ENCODE measurements around the gene LYPD4. TPM values are rescaled to one million over a fixed set of nuclear protein-coding genes. Genes with fewer than 3 reads are reported as not detected.

LYPD4 gene, protein sequence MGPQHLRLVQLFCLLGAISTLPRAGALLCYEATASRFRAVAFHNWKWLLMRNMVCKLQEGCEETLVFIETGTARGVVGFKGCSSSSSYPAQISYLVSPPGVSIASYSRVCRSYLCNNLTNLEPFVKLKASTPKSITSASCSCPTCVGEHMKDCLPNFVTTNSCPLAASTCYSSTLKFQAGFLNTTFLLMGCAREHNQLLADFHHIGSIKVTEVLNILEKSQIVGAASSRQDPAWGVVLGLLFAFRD
- total RNA-seq: not detected in 2 replicates

DNA sequence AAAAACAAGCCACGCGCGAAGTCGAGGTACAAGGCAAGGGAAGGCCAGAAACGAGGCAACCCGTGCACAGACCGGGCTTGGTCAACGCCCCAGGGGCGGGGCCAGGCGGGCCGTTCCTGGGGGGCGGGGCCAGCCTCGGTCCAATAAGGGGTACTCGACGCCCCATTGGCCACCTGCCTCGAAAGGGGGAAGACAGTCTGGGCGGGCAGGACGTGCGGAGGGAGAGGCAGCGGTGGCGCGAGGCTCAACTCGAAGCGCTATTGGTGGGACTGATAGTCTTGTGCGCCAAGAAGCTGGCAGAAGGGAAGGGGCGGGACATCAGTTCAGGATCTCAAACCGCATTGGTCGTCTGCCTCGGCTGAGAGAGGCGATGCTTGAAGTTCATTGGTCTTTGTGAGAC, at the start of gene LYPD4:
Gene LYPD4, minus strand, starts transcription at position 83 of the 400 bp plus-strand sequence. CDS start 5,398 bp downstream, outside the sequence.
- intact Hi-C loops (cut with micrococcal nuclease): no loop called here

DNA sequence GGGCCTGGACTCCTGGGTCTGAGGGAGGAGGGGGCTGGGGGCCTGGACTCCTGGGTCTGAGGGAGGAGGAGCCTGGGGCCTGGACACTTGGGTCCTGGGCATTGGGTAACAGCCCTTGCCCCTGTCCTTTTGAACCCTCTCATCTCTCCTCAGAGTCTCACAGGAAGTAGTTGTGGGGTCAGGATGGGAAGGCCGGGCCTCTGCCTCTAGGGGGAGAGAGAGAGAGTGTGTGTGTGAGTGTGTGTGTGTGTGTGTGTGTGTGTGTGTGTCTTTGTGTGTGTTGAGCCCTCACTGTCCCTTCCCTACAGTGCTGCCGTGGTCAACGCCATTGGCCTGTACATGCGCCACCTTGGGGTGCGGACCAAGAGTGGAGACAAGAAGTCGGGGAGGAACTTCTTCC, 49.4 kb upstream of the LYPD4 start:
- intact Hi-C loops (cut with micrococcal nuclease): no loop called here

DNA sequence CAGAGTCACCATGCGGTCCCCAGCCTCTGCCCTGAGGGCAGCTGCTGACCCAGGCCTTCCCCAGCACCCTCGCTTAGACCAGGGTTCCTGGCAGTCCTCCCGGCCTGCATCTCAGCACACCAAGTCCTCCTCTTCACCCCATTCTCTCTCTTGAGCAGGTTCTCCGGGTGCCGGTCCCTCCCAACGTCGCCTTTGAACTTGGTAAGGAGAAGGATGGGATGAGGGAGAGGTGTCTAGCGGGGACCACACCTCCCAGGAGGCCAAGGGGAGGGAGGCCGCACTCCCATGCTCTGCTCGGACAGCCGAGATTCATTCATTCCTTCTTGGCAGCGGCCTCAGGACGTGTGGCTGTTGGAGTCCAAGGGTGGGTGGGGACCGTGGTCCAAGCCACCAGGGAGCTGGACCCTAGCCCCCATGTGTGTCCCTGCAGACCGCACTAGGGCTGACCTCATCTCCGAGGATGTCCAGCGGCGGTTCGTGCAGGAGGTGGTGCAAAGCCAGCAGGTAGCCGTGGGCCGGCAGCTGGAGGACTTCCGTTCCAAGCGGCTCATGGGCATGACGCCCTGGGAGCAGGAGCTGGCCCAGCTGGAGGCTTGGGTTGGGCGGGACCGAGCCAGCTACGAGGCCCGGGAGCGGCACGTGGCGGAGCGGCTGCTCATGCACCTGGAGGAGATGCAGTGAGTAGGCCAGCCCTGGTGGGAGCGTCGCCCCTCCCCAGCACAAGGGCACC, 47.9 kb upstream of the LYPD4 start:
- intact Hi-C loops (cut with micrococcal nuclease): no loop called here

DNA sequence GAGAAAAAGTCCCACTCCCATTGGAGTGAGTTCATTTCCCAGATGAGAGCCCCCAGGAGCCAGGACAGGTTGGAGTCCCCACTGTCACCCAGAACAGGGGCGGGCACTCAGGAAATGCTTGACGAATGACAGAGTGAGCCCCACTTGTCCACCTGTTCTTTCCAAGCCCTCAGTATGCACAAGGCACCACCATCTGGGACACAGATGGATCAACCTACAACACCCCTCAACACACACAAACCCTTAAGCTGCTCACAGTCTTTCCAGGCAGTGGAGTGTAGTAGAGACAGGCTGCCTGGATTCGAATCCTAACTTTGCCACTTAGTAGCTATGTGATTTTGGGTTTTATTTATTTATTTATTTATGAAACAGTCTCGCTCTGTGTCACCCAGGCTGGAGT, 46.5 kb upstream of the LYPD4 start:
- intact Hi-C loops (cut with micrococcal nuclease): no loop called here

DNA sequence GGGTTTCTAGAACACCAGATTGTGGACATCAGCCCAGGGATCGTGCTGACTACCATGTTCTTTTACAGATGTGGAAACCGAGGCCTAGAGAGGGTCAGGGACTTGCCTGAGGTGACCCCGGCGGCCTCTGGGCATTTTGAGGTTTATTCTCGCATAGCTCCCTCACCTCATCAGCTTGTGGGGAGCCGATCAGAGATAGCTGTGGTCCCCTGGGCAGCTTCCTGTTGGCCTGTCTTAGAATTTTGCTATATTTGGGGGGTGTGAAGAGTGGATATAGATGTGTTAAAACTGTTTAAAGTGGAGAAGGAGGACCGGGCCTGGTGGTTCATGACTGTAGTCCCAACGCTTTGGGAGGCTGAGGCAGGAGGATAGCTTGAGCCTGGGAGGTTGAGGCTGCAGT, 45.4 kb upstream of the LYPD4 start:
- intact Hi-C loops (cut with micrococcal nuclease): no loop called here

DNA sequence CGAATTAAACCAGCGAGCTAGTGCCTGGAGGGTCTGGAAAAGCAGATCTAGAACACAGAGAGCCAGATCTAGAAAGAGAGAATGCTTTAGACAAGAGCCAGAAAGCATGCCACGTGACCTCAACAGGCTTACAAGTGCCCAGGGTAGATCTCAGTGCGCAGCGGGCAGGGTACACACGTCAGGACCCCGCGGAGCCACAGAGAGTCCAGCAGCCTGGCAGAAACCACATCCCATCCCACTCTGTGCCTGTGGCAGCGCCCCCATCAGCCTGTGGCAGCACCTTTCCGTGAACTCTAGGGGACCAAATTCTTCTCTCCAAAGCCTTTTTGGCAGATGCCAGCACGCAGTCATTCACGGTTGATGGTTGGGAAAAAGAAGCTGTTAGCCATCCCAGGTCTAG, 44.4 kb upstream of the LYPD4 start:
- intact Hi-C loops (cut with micrococcal nuclease): no loop called here

DNA sequence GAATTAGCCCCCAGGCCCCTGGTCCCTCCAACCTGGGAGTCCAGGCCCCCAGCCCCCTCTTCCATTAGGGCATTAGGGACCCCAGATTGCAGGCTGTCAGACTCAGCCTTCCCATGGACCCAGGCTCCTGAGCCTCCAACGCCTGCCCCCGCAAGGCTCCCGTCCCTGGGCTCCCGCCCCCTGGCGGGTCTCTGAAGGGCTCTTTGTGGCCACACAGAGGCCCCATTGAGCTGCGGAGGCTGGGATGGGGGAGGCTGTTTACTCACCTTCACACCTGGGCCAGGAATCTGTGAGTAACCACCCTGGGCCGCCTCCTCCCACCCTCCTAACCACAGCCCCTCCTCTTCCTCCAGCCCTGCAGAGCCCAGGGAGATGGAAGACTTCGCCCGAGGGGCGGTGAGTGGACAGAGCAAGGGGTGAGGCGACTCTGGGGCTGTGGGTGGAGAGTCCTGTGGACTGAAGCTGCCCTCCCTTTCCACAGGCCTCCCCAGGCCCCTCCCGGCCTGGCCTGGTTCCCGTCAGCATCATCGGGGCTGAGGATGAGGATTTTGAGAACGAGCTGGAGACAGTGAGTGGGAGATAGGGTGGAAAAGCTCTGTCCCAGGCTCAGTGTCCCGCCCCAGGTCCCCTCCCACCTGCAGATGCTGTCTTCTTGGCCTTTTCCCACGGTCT, 43.4 kb upstream of the LYPD4 start:
- intact Hi-C loops (cut with micrococcal nuclease): loop anchor here (1.0 to 2.0 kb wide), 4 partner anchors 17 to 70 kb away; partner anchors contain the start of gene ERFL

DNA sequence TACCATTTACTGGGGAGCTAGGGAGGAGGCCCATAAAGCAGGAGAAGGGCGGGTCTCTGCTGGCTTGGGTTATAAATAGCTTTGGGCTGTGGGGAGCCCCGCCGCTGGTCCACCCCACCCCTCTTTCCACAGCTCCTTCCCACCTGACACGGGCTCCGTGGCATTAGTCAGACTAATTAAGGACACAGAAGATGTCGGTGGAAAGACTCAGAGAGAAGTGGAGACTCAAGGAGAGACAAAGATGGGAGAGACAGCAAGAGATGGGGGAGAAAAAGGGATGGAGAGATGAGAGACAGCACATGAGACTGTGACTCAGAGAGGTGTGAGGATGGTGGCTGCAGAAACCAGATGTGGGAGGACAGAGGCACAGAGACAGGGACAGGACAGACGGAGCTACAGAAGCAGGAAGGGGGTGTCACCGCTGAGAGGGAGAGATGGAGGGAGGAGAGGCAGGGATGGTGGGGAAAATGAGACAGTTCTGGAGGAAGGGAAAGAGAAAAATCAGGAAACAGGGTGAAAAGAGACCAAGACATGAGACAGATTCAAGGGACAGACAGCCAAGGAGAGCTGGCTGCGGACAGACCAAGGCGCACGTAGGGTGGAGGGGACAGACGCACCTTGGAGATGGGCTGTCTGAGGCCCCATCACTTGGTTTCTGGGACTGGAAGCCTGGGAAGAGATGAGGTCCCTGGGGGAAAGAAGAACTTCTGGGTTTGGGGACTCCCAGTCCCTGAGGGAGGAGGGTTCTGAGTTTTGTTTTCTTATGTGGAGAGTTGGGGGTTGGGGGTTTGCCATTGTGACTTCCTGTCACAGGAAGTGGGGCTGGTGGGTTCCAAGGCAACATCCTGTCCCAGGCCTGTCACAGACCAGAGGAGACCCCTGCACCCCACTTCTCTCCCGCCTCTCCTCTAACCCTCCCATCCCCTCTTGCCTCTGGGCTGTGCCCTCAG, 42.6 kb upstream of the LYPD4 start:
- intact Hi-C loops (cut with micrococcal nuclease): loop anchor here (1.0 to 2.0 kb wide), 4 partner anchors 16 to 71 kb away; partner anchors contain the start of gene ERFL

DNA sequence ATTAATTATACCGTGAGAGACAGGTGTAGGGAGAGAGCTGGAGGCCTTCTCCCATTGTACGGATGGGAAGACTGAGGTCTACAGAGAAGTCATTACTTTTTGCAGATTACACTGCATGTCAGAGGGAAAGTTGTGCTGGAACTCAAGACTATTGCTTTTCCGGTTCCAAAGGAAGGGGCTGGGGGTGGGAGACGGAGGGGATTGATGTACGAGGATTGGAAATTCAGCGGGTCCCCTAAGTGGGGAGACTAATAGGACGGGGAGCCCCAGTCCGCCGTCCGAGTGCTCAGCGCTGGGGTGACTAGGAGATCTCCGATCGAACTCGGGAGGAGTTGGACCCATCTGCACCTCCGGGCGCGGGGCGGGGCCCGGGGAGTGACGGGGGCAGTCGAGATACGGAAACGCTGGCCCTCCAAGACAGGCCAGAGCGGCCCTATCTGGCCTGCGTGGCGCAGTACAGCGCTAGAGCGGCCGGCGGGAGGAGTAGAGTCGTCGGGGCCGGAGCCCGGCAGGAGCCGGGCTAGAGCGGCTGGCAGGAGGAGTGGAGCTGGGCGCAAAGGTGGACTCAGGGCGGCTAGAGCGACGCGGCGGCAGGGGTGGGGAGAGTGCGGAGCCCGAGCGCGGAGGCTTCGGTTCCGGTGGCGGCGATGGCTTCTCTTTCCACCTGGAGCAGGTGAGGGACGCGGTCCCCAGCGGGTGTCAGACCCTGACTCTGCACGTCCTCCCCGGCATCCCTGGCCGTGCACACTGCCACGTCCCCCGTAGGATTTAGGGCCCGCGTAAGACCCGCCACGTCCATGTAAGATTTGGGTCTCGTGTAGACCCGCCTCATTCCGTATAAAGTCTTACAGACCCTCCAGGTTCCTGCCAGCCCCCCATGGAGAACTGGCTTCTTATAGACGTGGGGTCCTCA, 39.6 kb upstream of the LYPD4 start:
- intact Hi-C loops (cut with micrococcal nuclease): loop anchor here (1.0 to 5.0 kb wide), 7 partner anchors 9 to 398 kb away; partner anchors contain the start of genes GSK3A and RABAC1

DNA sequence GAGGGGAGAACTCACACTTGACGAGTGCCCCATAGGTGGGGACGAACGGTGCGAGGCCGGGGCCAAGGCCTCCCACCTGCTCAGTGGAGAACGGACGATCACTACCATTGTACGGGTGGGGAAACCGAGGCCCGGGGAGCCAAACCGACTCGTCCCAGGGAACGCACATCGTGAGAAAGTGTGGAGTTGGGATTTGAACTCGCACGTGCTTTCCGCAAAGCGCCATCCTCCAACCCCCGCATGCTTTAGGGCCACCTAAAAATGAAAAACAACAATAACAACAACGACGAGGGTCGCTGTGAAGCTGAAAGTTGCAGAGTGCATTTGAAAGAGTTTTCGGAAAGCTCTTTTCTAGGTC, 39.0 kb upstream of the LYPD4 start:
- intact Hi-C loops (cut with micrococcal nuclease): loop anchor here (5.0 kb wide), 1 partner anchor 399 kb away; no protein-coding TSS in a partner anchor

DNA sequence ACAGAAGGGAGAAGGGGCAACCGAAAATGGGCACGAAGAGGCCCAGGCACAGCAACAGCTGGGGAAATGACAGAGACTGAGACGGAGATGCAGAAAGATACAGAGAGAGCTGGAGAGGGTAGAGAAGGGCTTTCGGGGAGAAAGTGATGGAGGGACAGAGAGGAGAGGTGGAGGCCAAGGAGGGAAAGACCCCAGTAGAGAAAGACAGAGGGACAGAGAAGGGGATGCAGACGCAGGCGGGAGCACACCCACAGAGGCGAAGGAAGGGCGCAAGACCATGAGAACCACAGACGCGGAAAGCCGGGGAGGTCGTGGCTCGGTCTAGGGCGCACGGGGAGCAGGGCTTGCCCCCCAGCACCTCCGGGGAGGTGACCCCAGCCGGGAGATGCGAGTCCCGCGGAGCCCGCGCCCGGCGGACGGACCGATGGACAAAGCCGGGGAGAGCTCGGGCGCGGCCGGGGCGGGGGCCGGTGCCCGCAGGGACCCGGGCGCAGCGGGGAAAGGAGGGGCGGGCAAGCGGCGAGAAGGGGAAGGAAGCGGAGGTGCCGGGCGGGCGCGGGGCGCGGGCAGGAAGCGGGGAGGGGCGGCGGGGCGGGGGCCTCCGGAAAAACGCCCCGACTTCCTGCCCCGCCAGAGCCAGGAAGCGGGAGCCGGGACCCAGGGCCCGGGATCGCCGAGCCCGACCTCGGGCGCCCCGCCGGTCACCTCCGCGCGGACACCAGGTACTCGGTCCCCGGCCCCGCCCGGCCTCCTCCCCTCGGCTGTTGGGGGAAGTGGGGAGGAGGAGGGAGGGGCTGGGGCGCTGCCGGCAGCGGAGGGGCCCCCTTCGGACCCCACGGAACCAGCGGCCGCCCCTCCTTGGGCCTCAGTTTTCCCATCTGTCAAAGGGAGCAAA, 38.3 kb upstream of the LYPD4 start, which contains the start of gene ARHGEF1:
Gene ARHGEF1, plus strand, starts transcription at position 617 of the 895 bp plus-strand sequence. CDS start 4,899 bp downstream, outside the sequence.
- intact Hi-C loops (cut with micrococcal nuclease): loop anchor here (5.0 kb wide), 1 partner anchor 399 kb away; no protein-coding TSS in a partner anchor

DNA sequence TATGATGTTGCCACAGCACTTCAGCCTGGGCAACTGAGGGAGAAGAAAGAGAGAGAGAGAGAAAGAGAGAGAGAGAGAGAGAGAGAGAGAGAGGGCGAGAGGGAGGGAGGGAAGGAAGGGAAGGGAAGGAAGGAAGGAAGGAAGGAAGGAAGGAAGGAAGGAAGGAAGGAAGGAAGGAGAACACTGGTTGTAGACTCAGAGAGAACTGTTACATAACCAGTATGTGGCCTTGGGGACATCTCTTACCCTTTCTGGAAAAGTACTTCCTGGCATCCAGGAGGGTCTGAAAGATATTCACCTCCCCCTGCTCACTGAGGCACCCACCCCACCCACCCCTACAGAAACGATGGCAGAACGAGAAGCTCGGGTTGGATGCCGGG, 35.8 kb upstream of the LYPD4 start:
- intact Hi-C loops (cut with micrococcal nuclease): loop anchor here (5.0 kb wide), 1 partner anchor 402 kb away; no protein-coding TSS in a partner anchor

DNA sequence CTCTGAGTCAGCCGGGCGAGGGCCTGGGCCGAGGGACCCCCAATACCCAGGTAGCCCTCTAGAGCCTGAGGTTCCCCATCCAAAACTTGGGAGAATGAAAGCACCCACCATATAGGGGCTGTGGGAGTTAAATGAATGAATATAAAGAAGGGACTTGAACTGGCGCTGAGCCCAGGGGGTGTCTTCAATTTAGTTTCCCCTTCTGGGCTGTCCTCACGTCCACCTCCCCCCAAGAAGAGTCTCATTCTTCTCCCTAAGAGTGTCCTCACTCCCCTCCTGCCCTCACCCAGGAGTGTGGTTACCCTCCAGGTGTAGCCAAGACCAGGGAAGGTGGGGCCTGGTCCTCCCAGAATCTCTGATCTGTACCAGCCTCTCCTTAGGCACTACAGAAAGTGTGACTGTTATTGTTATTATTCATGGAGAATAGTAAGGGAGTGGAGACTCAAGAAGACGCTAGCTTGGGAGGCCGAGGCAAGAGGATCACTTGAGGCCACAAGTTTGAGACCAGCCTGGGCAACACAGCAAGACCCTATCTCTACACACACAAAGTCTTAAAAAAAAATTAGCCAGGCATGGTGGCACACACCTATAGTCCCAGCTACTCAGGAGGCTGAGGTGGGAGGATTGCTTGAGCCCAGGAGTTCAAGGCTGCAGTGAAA, 35.3 kb upstream of the LYPD4 start:
- intact Hi-C loops (cut with micrococcal nuclease): loop anchor here (5.0 to 10.0 kb wide), 2 partner anchors 403 to 525 kb away; partner anchors contain the start of gene TGFB1

DNA sequence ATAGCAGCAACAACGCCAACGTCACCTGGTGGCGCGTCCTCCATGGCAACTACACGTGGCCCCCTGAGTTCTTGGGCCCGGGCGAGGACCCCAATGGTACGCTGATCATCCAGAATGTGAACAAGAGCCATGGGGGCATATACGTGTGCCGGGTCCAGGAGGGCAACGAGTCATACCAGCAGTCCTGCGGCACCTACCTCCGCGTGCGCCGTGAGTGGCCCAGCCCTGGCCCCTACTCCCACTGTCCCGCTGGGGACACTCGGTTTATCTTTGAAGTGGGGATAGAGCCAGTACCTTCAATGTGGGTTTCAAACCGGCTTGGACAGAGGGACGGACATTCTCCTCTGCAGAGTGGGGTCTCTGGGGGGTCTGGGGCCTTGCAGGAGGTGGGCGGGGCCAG, 34.6 kb upstream of the LYPD4 start:
- intact Hi-C loops (cut with micrococcal nuclease): loop anchor here (10.0 kb wide), 1 partner anchor 524 kb away; the partner anchor contains the start of gene TGFB1

DNA sequence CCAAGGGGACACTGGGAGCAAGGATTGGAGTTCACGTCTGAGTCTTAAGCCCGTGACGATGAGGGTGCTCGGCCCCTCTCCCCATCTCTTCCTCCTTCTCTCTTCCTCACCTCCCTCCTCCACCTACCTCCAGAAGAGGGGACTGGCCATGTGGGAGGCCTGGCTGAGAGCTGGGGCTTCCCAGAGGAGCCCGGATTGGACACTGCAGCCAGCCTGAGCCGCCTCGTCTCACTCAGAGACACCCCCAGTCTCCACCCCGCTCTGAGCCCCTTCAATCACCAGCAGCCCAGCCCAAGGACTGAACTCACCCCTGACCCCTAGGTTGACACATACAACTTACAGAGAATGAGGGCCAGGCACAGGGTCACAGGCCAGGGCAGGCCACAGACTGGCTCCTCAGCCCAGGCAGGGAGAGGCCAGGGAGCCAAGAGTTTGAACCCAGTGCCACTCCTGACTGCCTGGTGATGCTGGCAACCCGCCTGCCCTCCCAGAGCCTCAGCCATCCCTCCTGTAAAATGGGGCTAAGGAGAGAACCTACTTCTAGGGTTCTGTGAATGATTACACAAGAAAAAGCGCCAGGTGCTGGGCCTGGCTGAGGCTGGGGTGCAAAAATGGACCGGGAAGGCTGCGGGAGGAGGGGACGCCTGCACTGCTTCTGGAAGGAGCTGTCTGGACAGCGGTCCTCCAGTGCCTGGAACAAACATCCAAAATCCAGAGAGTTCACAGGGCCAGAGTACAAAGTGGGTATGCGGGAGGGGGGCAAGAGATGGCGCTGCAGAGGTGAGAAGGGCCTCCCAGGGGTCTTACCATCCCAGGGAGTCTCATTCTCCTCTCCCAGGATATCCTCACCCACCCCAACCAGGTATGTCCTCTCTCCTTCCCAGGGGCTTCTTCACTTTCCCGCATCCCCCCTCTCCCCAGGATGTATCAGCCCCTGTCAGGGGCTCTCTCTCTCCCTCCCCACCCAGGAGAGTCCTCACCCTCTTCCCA, 33.7 kb upstream of the LYPD4 start:
- intact Hi-C loops (cut with micrococcal nuclease): loop anchor here (10.0 kb wide), 1 partner anchor 523 kb away; the partner anchor contains the start of gene TGFB1

Data from T-helper 1 cell treated with Interleukin-12 subunit alpha and Interleukin-12 subunit beta and Interleukin-4 antibody, amounts not matched to agents 30 ng/mL and 1 ng/mL, for 36 hours (primary cell).